ENCODE measurements around the gene TCOF1.

DNA sequence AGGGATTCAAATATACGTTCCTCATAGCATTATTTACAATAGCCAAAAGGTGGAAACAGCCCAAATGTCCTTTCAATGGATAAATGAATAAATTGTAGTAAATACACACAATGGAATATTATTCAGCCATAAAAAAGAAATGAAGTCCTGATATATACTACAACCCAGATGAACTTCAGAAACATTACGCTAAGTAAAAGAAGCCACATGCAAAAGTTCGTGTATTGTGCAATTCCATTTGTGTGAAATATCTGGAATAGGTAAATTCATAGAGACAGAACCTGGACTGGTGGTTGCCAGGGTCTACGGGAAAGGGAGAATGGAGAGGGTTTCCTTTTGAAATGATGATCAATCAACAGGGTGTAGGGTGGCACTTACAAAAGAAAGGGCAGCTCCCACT lies 42.3 kb upstream of the TCOF1 start:
- TF ChIP-seq, protein P1, sequence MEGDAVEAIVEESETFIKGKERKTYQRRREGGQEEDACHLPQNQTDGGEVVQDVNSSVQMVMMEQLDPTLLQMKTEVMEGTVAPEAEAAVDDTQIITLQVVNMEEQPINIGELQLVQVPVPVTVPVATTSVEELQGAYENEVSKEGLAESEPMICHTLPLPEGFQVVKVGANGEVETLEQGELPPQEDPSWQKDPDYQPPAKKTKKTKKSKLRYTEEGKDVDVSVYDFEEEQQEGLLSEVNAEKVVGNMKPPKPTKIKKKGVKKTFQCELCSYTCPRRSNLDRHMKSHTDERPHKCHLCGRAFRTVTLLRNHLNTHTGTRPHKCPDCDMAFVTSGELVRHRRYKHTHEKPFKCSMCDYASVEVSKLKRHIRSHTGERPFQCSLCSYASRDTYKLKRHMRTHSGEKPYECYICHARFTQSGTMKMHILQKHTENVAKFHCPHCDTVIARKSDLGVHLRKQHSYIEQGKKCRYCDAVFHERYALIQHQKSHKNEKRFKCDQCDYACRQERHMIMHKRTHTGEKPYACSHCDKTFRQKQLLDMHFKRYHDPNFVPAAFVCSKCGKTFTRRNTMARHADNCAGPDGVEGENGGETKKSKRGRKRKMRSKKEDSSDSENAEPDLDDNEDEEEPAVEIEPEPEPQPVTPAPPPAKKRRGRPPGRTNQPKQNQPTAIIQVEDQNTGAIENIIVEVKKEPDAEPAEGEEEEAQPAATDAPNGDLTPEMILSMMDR (IDR thresholded peaks at IDR 0.05): no peak
- TF ChIP-seq POLR2AphosphoS5 (IDR thresholded peaks at IDR 0.05): no peak
